B cell (primary cell): ENCODE data around the gene FBN1.

Source experiments
- EZH2 ChIP-seq: IDR thresholded peaks from 2 replicates; pipeline ENCODE4 v1.6.1; 2012; ENCODE audit warnings: borderline replicate concordance, low read depth, mild to moderate bottlenecking, moderate library complexity, low read length; ENCODE audit not compliant: insufficient read depth, poor library complexity, severe bottlenecking
- TF ChIP-seq, protein P1 (sequence below): fragments of 200-600 bp; IDR thresholded peaks from one replicate; pipeline ENCODE4 v1.8.0; 2022; ENCODE audit warnings: antibody characterized with exemption, mild to moderate bottlenecking

DNA sequence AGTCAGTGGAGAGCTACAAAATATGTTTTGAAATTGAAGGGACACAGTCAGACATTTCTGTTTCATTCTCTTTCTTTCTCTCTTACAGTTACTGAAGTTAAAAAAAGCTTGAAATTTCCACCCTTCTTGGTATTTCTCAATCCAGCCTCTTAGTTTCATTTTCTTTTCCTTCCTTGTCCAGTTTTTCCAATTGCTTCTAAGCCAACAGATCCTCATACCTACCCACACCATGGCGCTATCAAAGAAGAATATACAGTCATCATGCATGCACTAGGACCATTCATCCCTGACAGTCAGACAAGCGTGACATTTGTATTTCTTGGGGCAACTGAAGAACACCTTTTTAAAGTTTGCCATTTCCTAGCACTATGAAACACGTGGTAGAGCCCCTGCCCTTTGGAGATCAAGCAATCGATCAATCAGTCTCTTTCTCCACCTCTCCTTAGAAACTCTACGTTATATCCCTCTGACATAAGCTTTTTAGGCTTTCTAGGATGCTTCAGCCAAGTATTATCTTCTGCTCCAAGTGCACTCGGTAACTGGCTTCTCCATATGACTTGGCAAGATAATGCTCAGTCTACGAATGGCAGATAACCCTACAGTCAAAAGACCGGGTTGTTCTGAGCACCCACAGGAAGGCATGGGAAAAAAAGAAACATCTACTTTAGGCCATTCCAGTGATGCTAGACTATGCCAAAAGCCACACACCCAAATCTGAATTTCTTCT lies 65.4 kb downstream of the FBN1 start:
- TF ChIP-seq, protein P1, sequence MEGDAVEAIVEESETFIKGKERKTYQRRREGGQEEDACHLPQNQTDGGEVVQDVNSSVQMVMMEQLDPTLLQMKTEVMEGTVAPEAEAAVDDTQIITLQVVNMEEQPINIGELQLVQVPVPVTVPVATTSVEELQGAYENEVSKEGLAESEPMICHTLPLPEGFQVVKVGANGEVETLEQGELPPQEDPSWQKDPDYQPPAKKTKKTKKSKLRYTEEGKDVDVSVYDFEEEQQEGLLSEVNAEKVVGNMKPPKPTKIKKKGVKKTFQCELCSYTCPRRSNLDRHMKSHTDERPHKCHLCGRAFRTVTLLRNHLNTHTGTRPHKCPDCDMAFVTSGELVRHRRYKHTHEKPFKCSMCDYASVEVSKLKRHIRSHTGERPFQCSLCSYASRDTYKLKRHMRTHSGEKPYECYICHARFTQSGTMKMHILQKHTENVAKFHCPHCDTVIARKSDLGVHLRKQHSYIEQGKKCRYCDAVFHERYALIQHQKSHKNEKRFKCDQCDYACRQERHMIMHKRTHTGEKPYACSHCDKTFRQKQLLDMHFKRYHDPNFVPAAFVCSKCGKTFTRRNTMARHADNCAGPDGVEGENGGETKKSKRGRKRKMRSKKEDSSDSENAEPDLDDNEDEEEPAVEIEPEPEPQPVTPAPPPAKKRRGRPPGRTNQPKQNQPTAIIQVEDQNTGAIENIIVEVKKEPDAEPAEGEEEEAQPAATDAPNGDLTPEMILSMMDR: no peak
- TF ChIP-seq EZH2: no peak
